RWPE2 (cell line): ENCODE data around the gene TMEM184A.
"Not testable (repeated sequence)": the region's sequence is repeated elsewhere in the genome, so short reads cannot be mapped to it uniquely, and the experiment has no call there.

Source experiments
- ATAC-seq: fragments of 200-7000 bp; cut with Tn5 transposase; 3 replicates; pipeline ENCODE4 v1.9.1; 2021; ENCODE audit warnings: low read depth
- DNase-seq: peaks from one replicate; pipeline ENCODE4 v3.0.0-alpha.2; 2020; ENCODE audit warnings: low spot score
- H3K27ac ChIP-seq: fragments of 450-650 bp; 2 replicates; pipeline ENCODE4 v1.5.1; 2017; ENCODE audit warnings: mild to moderate bottlenecking; ENCODE audit not compliant: poor library complexity, severe bottlenecking
- H3K27me3 ChIP-seq: fragments of 250-450 bp; sonication (Bioruptor Pico); 2 replicates; pipeline ENCODE4 v1.5.1; 2021; ENCODE audit warnings: mild to moderate bottlenecking, moderate library complexity; ENCODE audit not compliant: insufficient read depth, poor library complexity, severe bottlenecking
- H3K36me3 ChIP-seq: fragments of 250-450 bp; sonication (Bioruptor Pico); 2 replicates; pipeline ENCODE4 v1.5.1; 2020; ENCODE audit warnings: low read depth, mild to moderate bottlenecking, moderate library complexity
- H3K4me1 ChIP-seq: fragments of 250-450 bp; sonication (Bioruptor Pico); 2 replicates; pipeline ENCODE4 v1.5.1; 2021; ENCODE audit warnings: mild to moderate bottlenecking, moderate library complexity; ENCODE audit not compliant: insufficient read depth, poor library complexity, severe bottlenecking
- H3K4me3 ChIP-seq: fragments of 250-450 bp; sonication (Bioruptor Pico); 2 replicates; pipeline ENCODE4 v1.5.1; 2021; ENCODE audit warnings: mild to moderate bottlenecking, moderate library complexity; ENCODE audit not compliant: severe bottlenecking
- H3K9me3 ChIP-seq: fragments of 250-450 bp; sonication (Bioruptor Pico); 2 replicates; pipeline ENCODE4 v1.5.1; 2021; ENCODE audit warnings: mild to moderate bottlenecking, moderate library complexity; ENCODE audit not compliant: severe bottlenecking
- CTCF ChIP-seq: fragments of 450-650 bp; IDR thresholded peaks from one replicate; pipeline ENCODE4 v1.5.1; 2017; ENCODE audit warnings: mild to moderate bottlenecking, moderate library complexity; ENCODE audit not compliant: poor library complexity, severe bottlenecking

Gene TMEM184A

GRCh38 chr7:1586126-1586826, 30.3 kb upstream of the TMEM184A start:
- peaks cover 4% of the 10 kb centered on the region for H3K9me3 ChIP-seq
- no peaks in the 10 kb centered on the region for H3K36me3 ChIP-seq
- no peak overlapping the region for H3K27ac ChIP-seq
- no peak for ATAC-seq
- peaks cover 38% of the 10 kb centered on the region for H3K27me3 ChIP-seq
- no peak for TF ChIP-seq CTCF
- no peak overlapping the region for H3K4me3 ChIP-seq
- H3K4me1 ChIP-seq = no peaks in the 10 kb centered on the region
- DNase-seq = no peak

- no peak for TF ChIP-seq CTCF
- no peaks in the 10 kb centered on the region for H3K4me1 ChIP-seq
- no peaks in the 10 kb centered on the region for H3K36me3 ChIP-seq
- H3K9me3 ChIP-seq = peaks cover 4% of the 10 kb centered on the region
- no peak overlapping the region for H3K4me3 ChIP-seq
- no peak overlapping the region for H3K27ac ChIP-seq
- ATAC-seq = no peak
- DNase-seq = no peak
- H3K27me3 ChIP-seq = peaks cover 30% of the 10 kb centered on the region
Observed at GRCh38 chr7:1585142-1585981, 29.4 kb upstream of the TMEM184A start.

GRCh38 chr7:1584700-1585099, 28.7 kb upstream of the TMEM184A start:
- peaks cover 4% of the 10 kb centered on the region for H3K9me3 ChIP-seq
- TF ChIP-seq CTCF = no peak
- no peaks in the 10 kb centered on the region for H3K36me3 ChIP-seq
- peaks cover 27% of the 10 kb centered on the region for H3K27me3 ChIP-seq
- no peak overlapping the region for H3K27ac ChIP-seq
- no peaks in the 10 kb centered on the region for H3K4me1 ChIP-seq
- no peak for DNase-seq
- H3K4me3 ChIP-seq = no peak overlapping the region
- no peak for ATAC-seq

- not testable (repeated sequence) for H3K36me3 ChIP-seq, DNase-seq, H3K4me3 ChIP-seq, ATAC-seq, H3K27ac ChIP-seq, H3K9me3 ChIP-seq, H3K4me1 ChIP-seq
- peaks cover 27% of the 10 kb centered on the region for H3K27me3 ChIP-seq
Observed at GRCh38 chr7:1583241-1583930, 27.4 kb upstream of the TMEM184A start.

- Histone ChIP-seq H3K4me1 (no peaks in the 10 kb centered on the region), H3K36me3 (no peaks in the 10 kb centered on the region), H3K9me3 (no peaks in the 10 kb centered on the region), H3K4me3 (no peak overlapping the region), H3K27ac (no peak overlapping the region), H3K27me3 (peaks cover 2% of the 10 kb centered on the region)
- DNase-seq = peak; percentile 61
- TF ChIP-seq CTCF = no peak
- no peak for ATAC-seq
Observed at GRCh38 chr7:1580422-1581030, 24.5 kb upstream of the TMEM184A start.
